Activated T-cell treated with anti-CD3 and anti-CD28 coated beads for 24 hours (primary cell): ENCODE results near the gene TMF1.

Experiments
- DNase-seq: peaks from one replicate; pipeline ENCODE4 v3.0.0-alpha.2; 2020; ENCODE audit warnings: low read depth

TMF1 gene

GRCh38 chr3:69079269-69080159 lies 27.4 kb upstream of the TMF1 start:
- no peak for DNase-seq

DNA sequence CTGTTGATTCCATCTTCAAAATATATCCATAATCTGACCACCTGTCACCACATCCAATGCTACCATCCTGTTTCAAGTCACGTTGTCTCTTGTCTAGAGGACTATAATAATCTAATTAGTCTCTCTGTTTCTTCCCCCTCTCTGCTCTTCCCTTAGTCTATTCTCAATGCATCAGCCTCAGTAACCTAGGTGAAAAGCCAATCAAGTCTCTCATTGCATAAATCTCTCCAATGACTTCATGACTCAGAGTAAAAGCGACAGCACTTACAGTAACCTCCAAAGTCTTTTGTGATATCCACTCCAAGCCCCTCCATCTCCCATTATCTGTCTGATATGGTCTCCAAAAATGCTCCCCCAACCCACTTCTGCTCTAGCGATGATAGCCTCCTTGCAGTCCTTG lies 20.8 kb upstream of the TMF1 start:
- no peak for DNase-seq

- DNase-seq = no peak
Observed at GRCh38 chr3:69066121-69066520, 14.0 kb upstream of the TMF1 start.

- no peak for DNase-seq
Observed at GRCh38 chr3:69065318-69065964, 13.3 kb upstream of the TMF1 start.

GRCh38 chr3:69063636-69064035 lies 11.5 kb upstream of the TMF1 start:
- DNase-seq = no peak

DNA sequence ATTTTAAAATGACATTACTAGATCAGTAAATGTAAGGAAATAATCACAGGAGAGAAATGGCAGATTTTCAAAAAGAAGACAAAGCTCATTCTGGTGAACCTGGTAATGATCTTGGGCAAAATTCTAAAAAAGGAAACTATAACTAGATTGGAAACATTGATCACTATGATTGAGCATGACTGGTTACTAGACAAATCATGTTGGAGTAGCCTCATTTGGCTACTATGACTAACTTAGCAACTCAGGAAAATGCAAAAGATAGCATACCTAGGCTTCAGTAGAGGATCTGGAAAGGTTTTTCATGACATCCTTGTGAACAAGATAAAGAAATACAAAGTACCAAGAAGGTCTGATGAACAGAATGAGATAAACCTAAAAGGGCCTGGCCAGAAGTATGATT lies 7.6 kb upstream of the TMF1 start:
- DNase-seq = no peak

DNA sequence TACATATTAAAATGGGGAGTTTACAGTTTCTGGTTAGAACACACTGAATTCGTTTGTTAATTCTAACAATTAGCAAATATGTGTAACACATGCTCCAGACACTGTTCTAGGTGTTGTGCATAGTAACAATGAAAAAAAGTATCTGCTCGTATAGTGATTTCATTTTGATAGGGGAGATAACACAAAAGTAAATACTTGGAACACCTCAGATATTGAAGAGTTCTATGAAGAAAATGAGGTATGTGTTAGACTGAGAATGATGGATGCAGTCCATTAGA lies 6.8 kb upstream of the TMF1 start:
- DNase-seq = no peak

GRCh38 chr3:69058180-69058946 lies 6.2 kb upstream of the TMF1 start:
- DNase-seq = no peak

- no peak for DNase-seq
Observed at GRCh38 chr3:69052472-69052898, 352 bp upstream of the TMF1 start.

- no peak for DNase-seq
Observed at GRCh38 chr3:69048990-69049389, 3.1 kb downstream of the TMF1 start.

DNA sequence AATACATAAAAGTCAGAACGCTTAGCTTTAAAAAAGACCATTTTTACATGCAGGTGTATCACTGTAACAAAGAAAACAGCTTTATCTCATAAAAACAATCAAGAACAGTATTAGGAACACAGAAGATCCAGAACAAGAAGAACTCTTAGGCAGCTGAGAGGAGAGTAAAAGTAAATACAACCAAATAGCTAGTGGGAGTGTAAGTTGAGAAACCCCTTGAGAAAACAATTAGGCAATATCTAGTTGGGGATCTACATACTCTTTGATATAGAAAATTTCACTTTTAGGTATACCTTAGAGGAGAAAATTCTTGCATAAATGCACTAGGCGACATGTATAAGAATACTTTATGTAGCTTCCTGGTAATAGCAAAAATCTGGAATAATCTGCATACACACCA lies 7.5 kb downstream of the TMF1 start:
- no peak for DNase-seq

GRCh38 chr3:69033470-69033869 lies 18.7 kb downstream of the TMF1 start:
- DNase-seq = no peak

DNA sequence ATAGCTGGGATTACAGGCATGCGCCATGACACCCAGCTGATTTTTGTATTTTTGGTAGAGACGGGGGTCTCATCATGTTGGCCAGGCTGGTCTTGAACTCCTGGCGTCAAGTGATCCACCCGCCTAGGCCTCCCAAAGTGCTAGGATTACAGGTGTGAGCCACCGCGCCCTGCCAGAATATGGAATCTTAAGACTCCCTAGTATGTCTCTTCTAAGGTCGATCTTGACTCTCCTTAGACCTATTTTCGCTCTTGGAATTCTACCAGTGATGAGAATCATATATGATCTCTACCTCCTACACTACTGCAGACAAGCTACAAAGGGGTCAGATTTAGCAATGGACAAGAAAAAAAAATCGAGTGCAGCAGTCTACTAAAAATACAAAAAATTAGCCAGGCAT lies 19.4 kb downstream of the TMF1 start:
- no peak for DNase-seq

GRCh38 chr3:69032142-69032541 lies 20.0 kb downstream of the TMF1 start:
- no peak for DNase-seq

- no peak for DNase-seq
Observed at GRCh38 chr3:69031635-69032034, 20.5 kb downstream of the TMF1 start.

DNA sequence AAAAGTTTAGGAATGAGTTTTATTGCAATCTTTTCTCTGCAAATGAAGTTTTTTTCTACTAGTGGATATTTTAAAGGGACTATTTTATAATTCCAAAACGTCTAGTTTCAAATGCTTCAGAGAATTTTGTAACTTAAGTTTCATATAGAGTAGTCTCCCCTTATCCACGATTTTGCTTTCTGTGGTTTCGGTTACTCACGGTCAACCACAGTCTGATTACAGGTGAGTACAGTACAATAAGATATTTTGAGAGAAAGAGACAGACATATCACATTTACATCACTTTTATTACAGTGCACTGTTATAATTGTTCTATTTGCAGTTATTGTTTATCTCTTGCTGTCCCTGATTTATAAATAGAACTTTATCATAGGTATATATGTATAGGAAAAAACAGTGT lies 31.3 kb downstream of the TMF1 start:
- DNase-seq = no peak

DNA sequence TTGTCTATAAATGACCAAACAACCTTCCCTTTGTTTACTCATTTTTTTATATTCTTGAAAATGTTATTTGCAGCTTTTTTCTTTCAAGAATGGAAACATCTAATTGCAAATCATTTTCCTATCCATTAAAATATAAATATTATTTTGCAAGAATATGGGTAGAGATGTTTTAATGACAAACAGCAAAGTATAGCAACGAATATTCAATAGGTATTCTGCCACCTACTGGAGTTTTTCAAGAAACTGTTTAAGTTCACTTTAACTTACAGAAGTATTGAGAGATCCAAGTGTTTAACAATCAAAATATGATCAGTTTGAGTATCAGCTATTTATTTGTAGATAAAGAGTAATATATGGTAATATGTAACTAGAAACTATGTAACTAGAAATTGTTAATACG lies 31.7 kb downstream of the TMF1 start:
- DNase-seq = no peak

DNA sequence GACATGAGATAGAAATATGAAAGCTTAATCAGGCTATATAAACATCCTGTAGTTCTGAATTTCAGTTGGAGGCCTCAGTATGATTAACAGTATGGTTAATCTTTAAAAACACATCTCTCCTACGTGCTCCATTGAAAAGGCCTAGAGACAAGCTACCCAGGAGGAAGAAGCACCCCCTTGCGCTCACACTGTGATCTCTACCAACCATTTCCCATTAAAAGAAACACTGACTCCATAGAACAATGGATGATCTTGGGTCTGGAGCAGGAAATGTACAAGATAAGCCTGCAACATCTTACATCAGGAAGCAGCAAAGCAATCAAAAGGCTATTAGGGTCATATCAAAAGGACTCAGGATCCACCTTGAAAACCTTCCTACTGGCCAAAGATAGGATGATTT lies 35.2 kb downstream of the TMF1 start:
- no peak for DNase-seq

- no peak for DNase-seq
Observed at GRCh38 chr3:69016102-69016501, 36.0 kb downstream of the TMF1 start.

- DNase-seq = no peak
Observed at GRCh38 chr3:69014022-69014580, 38.0 kb downstream of the TMF1 start.

DNA sequence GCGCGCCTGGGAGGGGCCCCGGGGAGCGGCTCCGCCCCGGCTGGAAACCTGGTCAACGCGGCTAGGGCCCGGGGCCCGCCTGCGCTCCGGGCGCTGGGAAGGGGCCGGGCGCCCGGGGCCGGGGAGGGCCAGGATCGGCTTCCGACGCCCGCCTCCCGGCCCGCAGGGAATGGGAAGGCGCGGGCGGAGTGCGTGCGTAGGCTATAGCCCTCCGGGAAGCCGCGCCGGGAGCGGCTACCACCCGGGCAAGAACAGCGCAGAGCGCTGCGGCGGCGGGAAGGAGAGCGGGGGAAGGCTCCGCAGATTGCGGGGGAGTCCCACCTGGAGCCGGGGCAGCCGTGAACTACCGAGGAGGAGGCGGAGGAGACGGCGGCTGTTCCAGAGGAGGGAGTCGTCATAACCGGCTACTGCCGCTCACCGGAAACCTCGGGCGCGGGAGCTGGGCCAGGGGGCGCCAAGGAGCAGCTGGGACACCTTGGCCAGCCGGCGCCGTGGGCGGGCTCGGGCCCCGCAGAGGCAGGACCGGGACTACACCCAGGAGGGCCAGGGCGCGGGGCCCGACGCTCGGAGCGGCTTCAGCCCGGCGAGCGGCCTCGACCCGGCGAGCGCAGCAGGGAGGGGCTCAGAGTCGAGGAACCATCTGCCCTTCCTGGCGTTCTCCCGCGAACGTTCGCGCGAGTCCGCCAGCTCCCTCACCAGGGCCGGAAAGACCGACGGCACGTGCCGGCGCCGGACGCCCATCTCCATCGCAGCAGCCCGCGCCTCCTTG lies 38.7 kb downstream of the TMF1 start, which contains the start of gene EOGT:
TSS of gene EOGT (minus strand) at position 432 of the 769 bp plus-strand sequence. CDS start 3,838 bp downstream, outside the sequence.
- DNase-seq = peak; percentile 77

- no peak for DNase-seq
Observed at GRCh38 chr3:69012800-69013252, 39.3 kb downstream of the TMF1 start.
